GM12872 (cell line): ENCODE data around the gene OGN.

Experiments used
- TF ChIP-seq, protein P1 (sequence below): IDR thresholded peaks from 3 replicates; pipeline ENCODE4 v1.5.1; 2011; ENCODE audit warnings: low read depth, mild to moderate bottlenecking, low read length, moderate library complexity; ENCODE audit not compliant: insufficient read depth

Gene OGN

DNA sequence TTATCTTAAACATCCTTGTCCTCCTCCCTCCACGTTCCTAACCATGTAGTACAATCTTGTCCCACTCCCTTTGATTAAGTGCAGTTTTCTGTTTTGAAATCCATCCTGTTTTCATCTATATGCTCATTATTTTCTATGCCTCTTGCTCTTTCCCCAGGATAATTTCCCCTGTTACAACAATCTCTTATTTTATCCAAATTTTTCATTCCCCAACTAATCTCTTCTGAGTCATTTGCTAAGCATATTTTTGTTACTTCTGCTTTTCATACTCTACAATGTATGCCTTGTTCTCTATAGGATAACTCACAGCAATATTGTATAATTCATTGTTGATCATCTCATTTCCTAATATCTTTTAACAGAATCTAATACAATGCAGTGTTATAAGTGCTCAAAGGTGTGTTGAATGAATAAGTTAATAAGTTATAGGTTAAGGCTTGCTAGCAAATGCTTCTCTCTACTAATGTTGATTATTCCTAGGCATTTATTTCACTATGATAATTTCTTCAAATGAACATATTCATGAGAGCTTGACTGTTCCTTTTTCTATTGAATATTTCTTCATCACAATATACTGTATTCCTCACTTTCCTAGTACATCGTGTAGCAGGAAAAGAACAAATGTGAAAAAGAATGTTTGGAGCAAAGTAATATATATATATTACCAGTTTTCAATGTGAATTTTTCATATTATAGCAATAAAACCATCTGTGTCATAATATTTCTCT, 18.4 kb upstream of the OGN start:
- TF ChIP-seq, protein P1, sequence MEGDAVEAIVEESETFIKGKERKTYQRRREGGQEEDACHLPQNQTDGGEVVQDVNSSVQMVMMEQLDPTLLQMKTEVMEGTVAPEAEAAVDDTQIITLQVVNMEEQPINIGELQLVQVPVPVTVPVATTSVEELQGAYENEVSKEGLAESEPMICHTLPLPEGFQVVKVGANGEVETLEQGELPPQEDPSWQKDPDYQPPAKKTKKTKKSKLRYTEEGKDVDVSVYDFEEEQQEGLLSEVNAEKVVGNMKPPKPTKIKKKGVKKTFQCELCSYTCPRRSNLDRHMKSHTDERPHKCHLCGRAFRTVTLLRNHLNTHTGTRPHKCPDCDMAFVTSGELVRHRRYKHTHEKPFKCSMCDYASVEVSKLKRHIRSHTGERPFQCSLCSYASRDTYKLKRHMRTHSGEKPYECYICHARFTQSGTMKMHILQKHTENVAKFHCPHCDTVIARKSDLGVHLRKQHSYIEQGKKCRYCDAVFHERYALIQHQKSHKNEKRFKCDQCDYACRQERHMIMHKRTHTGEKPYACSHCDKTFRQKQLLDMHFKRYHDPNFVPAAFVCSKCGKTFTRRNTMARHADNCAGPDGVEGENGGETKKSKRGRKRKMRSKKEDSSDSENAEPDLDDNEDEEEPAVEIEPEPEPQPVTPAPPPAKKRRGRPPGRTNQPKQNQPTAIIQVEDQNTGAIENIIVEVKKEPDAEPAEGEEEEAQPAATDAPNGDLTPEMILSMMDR = no peak

DNA sequence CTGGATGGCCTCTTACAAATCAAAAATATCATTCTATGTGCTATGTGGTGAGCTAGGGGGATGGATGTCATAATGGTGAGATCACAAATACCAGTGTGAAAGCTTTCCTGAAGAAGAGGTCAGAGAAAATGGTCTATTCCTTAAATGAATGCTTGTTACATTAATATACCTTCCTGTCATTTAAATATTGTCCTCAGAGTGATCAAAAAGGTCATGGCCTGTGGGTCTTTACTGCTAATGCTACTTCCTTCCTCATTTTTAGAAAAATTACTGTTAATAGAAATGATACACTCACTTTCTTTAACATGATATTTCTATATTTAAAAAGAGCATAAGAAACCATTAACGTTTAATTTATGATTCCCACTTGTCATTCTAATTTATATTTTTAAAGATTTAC, 10.2 kb upstream of the OGN start:
- TF ChIP-seq, protein P1 = no peak

DNA sequence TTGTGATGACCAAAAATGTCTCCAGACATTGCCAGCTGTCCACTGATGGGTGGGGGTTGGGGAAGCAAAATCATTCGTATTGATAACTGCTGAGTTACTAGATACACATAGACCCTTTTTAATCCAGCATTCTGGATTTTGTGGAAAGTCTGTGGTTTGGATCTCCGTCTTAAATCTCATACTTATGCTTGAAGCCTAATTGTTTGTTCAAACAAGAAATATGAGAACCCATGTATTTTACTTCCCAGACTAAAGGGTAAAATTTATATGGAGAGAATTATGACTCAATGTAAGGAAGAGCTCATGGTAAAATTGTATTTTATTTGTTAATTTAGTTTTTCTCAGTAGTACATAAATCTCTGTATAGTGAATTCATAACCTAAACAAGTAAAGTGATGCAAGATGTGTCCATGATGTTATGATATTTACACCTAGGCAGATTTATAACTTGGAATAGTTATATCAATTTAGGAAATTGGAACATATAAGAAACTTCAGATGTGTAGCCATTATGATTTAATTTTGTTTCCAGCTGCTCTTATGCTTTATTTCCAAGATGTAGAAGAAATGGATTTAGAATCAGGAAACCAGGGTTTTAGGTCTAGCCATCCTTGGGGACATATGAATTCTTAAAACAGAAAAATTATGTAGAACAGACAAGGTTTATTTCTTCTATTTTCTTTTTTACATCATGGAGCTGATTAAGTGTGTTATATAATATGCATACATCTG, 4.5 kb upstream of the OGN start:
- TF ChIP-seq, protein P1 = no peak

DNA sequence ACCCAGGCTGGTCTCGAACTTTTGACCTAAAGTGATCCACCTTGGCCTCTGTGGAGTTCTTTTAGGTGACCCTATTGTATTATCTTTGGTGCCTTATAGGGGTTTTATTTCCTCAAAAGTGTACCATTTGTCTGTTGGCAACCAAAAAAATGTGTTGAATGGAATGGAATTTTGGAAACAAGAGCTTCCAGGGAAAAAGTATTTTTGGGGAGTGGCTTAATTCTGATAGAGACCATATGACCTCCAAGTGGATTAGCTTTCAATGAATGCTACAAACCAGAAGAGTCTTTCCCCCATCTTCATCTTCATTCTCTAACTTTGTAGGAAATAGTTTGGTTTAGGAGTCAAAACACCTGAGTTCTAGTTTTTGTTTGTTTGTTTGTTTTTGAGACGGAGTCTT, 3.4 kb upstream of the OGN start:
- TF ChIP-seq, protein P1 = no peak

DNA sequence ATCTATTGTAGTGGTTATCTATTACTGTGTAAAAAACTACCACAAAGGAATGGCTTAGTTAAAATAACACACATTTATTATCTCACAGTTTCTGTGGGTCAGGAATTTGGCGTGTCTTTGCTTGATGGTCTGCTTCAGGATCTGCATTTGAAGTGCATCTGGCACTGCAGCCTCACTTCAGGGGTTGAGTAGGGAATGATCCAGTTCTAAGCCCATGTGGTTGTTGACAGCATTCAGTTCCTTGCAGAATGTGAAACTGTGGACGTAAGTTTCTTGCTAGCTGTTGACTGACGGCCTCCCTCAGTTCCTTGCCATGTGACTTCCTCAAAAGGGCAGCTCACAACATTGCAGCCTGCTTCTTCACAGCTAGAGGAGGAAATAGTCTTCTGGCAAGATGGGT, 2.1 kb upstream of the OGN start:
- TF ChIP-seq, protein P1 = no peak

DNA sequence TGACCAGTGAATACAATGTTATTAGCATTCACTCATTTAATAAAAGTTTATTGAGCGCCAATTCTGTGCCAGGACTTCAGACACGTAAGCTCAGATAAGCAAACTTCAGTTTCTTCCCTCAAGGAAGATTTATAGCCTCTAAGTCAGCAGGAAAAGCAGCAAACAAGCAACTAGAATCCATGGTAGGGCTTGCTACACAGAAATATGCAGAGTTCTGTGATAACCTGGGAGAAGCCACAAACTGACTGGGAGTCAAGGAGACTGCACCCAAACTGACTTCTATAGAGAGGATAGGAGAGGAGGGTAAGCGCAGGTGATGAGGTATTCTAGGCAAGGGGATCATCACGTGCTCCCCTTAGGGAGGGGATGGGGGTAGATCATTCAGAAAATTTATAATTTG, 1.4 kb upstream of the OGN start:
- TF ChIP-seq, protein P1 = no peak

DNA sequence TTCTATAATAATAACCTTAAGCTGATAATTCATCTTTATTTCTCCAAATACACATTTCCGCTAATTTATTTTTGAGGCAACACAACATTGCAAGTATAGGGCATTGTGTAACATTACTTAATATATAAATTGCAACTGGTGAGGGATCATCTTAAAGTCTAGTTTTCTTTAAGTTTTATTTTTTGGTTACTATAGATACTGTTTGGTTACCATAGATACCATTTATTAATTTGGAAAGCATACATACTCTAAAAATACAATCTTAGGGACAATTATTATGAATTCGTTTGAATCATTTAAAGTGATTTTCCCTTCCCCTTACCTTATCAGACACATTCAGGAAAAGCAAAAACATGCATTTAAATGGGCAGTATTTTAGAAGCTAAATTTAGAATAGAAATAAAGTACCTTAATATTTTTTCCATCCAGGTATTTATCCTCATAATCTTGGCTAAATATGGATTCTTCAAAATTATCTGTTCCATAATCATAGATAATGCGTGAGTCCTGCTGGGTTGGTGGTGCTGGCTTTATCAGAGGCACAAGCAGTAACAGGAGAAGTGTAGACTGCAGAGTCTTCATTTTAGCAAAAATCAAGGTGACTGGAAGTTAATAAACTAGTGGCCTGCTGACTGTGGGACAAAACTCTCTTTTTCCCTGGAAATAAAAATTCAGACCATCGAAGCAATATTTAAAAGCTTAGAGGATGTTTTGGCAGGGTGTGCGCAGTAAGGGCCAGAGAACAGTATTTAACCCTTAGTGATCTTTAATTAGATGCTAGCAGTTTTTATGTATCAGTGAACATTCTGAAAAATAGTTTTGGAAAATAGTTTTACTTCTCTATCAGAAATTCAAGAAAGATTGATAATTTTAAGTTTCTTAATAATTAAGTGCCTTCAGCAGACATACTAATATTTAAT, 1.3 kb downstream of the OGN start:
- TF ChIP-seq, protein P1 = no peak
